Measurements from ENCODE around the gene SPOCK1.

DNA sequence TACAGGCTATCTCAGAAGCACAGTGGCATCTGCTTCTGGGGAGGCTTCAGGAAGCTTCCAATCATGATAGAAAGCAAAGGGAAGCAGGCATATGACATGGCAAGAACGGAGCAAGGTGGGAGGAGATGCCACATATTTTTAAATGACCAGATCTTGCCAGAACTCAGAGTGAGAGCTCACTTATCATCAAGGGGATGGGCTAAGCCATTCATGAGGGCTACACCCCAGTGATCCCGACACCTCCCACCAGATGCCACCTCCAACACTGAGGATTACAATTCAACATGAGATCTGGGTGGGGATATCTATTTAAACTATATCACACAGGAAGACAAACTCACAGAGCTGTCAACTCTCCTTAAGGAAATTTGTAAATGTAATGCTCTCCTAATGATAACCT is 258.8 kb downstream of the SPOCK1 start:
- TF ChIP-seq GATA2 (IDR thresholded peaks at IDR 0.05; ENCODE audit: low read depth, low read length) (no peak), GATA3 (IDR thresholded peaks at IDR 0.05; ENCODE audit: low read depth, low read length) (no peak)

Measured in SH-SY5Y (cell line).